GM19025 (cell line): ENCODE data around the gene PTPN4.

Experiments used
- ATAC-seq: cut with Tn5 transposase; IDR thresholded peaks from one replicate; pipeline ENCODE4 v1.9.1; 2021; ENCODE audit warnings: mild to moderate bottlenecking, low read depth, moderate library complexity; ENCODE audit not compliant: unreplicated experiment

PTPN4 gene

DNA sequence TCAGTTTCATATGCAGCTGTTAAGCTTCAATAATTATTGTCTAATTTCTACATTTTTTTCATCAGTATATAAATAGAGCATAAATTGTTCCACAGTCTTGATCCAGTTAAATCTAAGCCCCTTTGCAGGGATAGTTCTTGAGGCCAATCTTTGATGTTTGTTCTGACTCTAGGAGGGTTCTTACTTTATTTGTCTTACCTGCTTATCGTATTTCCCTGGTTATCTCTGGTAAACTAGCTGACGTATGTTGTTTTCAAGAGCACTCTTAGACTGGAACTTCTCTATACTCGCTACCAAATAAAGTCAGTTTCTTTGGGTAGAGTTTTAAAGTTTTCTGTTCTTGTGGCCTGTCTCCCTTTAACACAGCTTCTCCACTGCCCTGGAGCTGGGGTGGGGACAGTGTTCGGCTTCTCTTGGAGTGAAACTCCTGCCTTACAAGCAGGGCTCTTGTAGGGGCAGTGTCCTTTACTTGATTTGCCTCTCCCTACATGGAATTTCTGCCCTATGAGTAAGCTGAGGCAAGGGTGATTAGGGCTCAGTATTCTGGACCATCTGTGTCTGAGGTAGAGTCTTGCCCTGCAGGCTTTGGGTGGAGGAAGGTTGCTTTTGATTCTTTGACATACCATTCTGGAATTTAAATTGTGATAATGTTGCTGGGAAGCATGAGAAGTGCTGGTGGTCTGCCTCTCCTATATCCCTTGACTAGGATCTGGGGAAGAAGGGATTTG lies 90.3 kb downstream of the PTPN4 start:
- ATAC-seq = no peak

DNA sequence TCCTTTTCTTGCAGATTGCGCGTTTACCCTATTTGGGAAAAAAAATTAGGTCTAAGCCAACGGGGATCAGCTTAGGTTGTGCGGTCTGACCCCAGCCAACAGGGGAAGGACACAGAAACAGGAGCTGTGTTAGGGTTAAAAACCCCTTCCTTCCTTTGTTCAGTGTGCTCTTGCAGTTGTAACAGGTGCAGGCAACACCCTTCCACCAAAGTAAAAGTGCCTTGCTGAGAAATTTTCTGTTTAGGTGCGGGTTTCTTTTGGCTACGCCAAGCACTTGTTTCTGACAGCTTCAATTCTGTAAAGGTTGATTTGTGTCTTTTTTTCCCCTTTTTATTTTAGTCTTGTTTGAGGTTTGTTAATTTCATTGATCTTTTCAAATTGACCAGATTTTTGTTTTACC lies 92.5 kb downstream of the PTPN4 start:
- ATAC-seq = no peak

DNA sequence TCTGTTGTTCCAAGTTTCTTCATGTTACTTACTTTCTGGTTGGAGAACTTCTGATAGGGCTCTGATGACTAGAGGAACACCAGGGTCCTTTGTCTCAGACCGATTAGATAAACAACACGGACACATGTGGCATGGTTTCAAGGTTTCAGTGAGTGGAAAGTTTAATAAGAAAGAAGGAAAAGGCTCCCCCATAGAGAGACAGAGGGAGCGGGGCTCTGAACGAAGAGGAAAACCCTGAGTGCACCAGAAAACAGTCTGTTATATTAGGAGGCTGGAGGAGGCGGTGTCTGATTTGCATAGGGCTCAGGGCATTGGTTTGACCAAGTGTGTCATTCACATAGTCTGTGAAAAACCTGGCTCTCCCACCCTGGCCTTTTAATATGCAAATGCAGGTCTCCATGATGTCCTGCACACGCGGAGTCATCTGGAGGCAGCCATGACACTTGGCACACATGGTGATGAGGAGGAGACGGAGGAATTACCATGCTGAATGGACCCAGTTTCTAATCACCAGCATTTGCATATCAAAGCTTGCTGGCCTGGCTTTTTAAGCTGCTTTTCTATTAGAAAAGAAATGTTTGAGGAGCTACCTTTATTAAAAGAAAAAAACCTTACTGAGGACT lies 94.2 kb downstream of the PTPN4 start:
- ATAC-seq = no peak

DNA sequence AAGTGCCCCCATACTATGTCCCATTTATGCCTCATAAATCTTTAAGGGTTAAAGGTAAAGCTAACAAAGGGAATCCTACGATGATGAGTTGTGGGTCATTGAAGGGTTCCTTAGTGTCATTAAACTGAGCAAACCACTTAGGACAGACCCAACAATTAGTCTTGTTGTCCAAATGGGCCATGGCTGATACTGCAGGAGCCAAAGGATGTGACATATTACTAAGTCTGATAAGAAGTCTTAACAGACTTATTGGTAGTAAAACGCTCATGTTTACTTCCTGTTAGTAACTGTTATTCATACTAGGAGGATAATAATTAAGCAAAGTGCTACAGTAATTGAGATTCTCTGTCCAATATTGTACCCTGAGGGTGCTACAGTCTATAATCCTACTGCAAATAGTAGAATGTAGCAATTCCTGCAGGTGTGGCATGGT lies 96.8 kb downstream of the PTPN4 start:
- no peak for ATAC-seq

DNA sequence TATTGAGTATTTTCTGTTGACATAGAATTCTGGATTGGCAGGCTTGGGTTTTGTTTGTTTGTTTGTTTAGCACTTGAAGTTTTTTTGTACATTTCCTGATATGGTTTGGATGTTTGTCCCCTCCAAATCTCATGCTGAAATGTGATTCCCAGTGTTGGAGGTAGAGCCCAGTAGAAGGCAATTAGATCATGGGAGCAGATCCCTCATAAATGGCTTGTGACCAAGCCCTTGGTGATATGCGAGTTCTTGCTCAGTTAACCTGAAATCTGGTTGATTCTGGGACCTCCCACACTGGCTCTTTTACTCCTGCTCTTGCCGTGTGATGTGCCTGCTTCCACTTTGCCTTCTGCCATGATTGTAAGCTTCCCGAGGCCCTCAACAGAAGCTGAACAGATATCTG lies 98.0 kb downstream of the PTPN4 start:
- no peak for ATAC-seq

DNA sequence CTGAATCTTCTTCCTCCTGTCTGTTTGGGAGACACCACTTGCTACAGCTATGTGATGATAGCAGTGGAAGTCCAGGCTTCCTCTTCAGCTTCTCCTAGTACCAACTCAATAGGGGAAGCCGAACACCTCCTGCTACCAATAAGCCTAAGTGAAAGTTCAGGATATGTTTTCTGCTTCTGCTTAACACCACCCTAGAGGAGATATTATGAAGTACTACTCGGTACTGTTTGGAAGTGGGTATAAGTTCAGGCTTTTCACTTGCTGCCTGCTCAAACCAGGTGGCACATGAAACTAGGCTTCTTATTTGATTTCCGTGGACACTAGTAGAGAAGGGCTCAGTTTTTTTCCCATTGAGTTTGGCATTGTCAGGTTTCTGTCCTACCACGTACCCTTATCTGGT lies 99.8 kb downstream of the PTPN4 start:
- ATAC-seq = no peak

DNA sequence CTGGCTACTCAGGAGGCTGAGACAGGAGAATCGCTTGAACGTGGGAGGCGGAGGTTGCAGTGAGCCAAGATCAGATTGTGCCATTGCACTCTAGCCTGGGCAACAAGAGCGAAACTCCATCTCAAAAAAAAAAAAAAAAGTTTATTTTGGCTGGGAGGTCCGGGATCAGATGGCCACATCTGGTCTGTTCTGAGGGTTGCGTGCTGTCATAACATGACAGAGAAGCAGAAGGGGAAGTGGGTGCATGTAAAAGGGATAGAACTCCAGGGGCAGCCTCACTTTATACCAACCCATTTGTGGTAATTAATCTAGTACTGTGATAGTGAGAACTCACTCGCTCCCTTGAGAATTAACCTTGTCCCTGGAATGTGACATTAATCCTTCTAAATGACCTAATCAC lies 101.2 kb downstream of the PTPN4 start:
- no peak for ATAC-seq

DNA sequence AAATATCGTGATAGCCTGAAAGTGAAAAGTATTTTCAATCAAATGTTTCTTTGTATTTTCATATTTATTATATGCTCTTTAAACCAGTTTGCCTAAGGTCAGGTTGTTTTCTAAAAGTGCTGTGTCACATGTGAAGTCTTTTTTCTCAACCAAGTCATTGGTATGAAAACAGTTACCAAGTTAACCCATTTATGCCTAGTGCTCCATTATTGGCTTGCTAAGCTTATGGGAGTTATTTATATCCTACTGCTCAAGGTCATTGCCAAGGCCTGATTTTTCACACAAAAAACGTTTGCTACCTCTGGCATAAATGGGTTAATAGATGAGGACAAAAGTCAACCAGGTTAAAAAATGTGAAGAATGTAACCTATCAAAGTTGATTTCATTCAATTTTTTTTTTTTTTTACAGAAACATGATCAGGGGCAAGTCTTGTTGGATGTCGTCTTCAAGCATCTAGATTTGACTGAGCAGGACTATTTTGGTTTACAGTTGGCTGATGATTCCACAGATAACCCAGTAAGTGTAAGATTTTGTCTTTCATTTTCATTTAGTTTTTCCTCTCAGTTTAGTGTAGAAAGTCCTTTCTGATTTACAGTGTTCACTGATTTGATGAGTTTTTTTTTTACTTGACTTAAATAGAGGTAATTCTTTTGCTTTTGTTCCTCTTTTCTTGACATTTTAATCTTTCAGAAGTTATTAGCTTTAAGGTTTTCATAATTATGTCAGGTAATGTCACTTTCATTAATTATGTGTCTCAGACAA lies 102.6 kb downstream of the PTPN4 start:
- peak; percentile 57 for ATAC-seq

DNA sequence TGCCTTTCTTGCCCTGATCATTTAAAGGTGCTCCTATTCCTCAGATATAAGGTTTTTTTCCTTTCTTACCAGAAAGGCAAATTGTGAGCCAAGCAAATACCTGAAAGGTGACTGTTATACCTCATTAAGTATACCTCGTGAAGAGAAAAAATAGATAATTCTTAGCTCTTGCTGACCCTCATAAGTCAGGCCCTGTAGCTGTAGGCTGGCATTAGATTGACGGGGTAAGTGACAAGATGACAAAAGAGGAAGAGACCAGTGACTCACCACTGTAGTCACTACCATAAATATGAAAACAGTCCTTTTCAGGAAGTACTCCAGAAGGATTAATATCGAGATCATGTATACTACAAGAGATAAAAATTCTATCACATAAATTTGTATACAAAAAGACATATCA lies 104.6 kb downstream of the PTPN4 start:
- no peak for ATAC-seq

DNA sequence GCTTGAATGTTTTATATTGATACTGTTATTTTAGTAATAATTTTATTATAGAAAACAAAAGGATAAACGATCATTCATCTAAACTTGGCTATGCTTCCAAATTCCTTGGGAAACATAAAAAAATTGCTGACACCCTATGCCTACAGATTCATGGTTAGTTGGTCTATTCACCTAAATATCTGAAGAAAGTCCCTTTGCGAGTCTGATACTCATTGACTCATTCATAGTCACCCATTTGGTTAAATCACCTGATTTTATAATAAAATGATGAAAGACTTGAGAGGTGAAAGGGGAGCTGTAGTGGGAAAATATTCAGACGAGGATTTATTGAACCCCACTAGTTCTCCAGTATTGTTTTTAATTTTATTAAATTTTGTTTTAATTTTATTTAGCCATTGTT lies 112.0 kb downstream of the PTPN4 start:
- no peak for ATAC-seq

DNA sequence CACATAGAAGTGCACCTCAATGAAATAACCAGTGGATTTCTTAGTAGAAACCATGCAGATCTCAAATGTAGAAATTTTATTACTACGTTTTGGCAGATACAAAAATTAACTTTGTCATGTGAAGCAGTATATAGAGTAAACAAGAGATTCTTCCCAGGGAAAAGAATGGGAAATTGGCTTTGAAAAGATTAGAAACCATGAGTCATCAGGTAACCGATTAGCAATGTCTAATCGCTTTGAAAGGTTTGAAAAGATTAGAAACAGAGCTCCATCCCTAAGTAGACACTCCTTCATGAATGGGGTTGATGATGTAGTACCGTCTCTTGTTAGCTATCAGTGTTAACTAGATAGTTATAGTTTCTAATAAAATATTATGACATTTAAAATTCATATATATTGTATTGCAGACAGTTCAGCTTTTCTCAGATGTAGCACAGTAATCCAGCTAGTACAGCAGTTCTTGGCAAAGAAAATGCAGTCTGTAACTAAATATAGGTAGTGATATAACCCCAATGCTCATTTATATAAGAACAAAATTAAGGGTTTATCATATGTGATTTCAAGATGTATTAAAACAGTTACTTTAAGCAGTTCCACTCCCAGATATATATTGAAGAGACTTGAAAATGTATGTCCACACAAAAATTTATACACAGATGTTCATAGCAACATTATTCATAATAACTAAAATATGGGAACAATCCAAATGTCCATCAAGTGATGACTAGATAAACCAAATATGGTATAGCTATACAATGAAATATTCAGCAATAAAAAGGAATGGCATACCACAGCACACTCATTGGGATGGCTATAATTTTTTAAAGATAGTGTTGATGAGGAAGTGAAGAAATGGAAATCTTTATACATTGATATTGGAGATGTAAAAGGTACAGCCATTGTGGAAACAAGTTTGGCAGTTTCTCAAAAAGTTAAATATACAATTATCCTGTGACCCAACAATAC lies 113.9 kb downstream of the PTPN4 start:
- ATAC-seq = no peak

DNA sequence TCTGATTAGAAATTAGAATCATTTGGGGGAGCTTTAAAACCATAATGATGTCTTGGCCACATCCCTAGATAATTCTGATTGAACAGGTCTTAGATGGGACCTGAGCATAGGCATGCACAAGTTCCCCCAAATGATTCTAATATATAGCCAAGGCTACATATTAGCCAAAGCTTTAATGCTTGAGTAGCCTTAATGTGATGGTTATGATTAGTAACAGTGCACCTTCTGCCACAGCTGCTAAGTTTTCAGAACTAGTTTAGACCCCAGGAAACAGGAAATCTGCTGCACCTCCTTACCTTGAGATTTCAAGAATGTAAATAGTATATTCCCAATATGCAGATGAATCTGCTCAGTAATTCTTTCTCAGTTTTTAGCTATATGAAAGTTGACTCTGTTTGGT lies 119.8 kb downstream of the PTPN4 start:
- no peak for ATAC-seq

DNA sequence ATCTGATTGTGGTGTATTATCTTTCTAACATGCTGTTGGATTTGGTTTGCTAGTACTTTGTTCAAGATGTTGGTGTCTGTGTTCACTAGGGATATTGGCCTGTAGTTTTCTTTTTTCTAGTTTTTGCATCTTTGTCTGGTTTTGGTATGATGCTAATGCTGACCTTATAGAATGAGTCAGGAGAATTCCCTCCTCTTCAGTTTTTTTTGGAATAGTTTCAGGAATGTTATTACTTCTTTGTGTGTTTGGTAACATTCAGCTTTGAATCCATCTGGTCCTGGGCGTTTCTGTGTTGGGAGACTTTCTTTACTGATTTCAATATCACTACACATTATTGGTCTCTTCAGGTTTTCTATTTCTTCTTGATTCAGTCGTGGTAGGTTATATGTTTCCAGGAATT lies 129.0 kb downstream of the PTPN4 start:
- ATAC-seq = no peak

DNA sequence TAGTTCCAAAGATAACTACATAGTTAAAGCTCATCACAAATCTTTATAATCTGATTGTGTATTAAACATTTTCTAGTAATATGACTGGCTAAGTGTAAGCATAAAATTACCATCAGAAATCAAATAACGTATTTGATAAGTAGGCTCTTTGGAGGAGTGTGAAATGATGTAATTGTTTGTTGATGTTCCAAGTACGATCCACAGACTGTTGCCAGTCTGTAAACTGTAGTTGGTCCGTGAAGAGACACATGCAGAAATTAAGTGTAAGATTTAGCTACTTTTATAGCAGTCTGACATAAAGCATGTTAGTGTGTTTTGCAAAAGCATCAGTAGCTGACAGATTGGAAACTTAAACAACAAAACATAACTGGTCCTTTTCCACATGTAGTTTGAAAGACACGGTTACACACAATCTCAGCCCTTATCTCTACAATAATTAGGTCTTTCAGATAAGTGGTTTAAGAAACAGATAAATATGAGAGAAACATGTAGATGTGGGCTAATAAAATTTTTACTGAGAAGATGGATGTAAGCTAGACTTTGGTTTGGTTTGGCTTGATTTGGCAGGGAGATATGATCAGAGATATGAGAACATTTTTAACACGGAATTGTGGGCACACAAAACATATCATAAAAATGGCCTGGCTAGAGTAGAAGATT lies 138.1 kb downstream of the PTPN4 start:
- ATAC-seq = no peak

DNA sequence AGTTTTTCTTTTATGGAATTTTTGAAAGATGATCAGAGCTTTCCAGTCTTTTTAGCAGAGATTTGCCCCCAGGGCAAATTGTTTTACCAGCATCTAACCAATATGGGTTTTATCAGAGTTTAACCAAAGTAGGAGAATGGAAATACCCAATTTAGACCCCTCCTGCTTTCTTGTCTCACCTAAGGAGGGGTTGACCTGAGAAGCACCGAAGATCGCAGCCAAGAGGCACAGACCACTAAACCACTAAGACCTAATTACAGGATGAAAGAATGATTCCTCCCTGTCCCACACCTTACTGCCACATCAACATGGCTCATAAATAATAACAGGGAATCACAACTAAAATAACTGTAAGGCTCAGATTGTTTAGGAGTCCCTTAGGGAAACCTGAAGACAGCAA lies 141.3 kb downstream of the PTPN4 start:
- no peak for ATAC-seq

DNA sequence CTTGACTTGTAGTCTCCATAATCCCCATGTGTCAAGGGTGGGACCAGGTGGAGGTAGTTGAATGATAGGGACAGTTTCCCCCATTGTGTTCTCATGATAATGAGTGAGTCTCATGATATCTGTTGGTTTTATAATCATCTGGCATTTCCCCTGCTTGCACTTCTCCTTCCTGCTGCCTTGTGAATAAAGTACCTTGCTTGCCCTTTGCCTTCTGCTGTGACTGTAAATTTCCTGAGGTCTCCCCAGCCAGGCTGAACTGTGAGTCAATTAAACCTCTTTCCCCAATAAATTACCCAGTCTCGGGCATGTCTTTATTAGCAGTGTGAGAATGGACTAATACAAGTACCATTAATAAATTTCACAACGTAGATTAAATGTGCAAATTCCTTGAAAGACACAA lies 150.8 kb downstream of the PTPN4 start:
- no peak for ATAC-seq

DNA sequence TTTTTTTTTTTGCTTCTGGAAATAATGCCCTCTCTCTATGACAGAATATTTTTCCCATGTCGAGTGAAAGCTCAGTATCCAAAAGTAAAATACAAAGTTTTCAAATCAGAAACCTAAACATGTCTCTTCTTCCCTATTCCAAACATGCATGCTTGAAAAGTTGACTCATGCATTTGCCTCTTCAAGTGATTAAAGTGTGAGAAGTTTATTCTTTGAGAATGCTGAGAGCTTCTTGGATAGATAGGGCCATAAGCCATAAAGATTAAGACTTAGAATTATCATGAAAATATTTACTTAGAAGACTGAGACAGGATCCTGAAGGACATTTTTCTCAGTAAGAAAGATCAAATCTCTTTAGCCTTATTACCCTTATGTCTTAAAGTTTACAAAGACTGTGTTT lies 154.5 kb downstream of the PTPN4 start:
- no peak for ATAC-seq

DNA sequence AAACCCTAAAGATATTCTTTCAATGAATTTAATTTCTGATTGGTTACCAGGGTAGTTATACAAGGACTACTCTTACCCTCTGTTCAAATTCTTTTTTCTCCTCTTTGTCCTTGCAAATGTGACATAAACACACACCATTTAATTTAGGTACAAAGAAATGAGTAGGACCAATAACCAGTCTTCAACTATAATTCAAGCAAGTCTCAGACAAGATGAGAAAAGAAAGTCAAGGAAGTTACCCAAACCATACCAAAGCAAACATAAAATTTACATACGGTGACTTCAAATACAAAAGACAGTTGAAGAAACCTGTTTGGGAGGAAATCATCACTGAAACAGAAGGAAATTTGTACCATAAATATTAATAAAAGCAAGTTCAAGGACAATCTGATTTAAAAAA lies 162.1 kb downstream of the PTPN4 start:
- ATAC-seq = no peak

DNA sequence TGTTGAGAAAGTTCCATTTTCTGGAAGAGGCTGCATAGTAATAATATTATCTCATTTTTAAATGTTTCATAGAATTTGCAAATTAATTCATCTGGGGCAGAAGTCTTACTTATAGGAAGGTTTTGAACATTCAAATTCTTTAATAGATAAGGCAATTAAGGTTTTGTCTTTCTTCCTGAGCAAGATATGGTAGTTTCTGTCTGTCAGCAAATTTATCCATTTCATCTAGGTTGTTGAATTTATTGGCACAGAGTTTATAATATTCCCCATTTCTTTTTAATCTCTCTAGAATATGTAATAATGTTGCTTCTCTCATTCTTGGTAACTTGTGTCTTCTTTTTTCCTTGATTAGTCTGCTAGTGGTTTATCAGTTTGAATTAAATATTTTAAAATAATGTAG lies 163.0 kb downstream of the PTPN4 start:
- ATAC-seq = no peak

DNA sequence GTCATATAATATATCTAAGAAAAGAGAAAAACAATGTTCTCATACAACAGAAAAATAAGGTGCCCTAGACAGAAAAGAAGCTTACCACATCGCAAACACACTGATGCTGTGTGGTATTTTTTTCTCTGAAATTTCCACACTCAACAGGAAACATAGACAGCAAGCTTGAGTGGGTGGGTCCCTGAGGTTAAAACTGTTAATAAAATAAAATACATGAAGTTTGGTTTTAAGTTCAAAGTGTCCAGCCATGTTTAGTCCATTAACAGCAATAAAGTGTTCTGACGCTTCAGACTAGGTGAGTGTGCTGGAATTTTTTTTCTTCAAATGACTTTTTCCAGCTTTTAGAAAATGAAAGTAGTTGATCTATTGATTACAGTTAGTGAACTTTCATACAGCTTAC lies 169.8 kb downstream of the PTPN4 start:
- no peak for ATAC-seq
